H1 (cell line): ENCODE data around the gene KLHL29. TPM values are rescaled to one million over a fixed set of nuclear protein-coding genes. Genes with fewer than 3 reads are reported as not detected.

Experiments
- E2F6 ChIP-seq: IDR thresholded peaks from 2 replicates; pipeline ENCODE4 v1.6.1; 2012; ENCODE audit warnings: inconsistent platforms
- RAD21 ChIP-seq, 2 experiments: IDR thresholded peaks in 1 of 2; conservative IDR thresholded peaks in 1 of 2; 2 replicates each; pipeline ENCODE4 v1.6.1; 2011; ENCODE audit warnings: low read depth in 2 of 2, low read length in 2 of 2, improper control_type of control experiment in 1 of 2, inconsistent platforms in 1 of 2, mild to moderate bottlenecking in 1 of 2, moderate library complexity in 1 of 2
- polyA plus RNA-seq, 7 experiments: library from polyadenylated mRNA; depleted of rRNA in 3 of 7; stranded (reverse) in 5 of 7; unstranded in 2 of 7; fragments of >200 nt in 5 of 7; fragments of 200-250 nt in 2 of 7; gene quantifications; 1 replicate in 5 of 7; 2 replicates in 1 of 7; 4 replicates in 1 of 7; pipeline versions ENCODE4 v1.2.1 to v1.2.3, GENCODE V29; 2011 to 2013; ENCODE audit warnings: missing spikeins in 2 of 7, mixed read lengths in 2 of 7
- total RNA-seq: library from RNA; stranded (reverse); fragmentation: NEBNext Ultra II Directional; extraction: Animal tissue kit (Norgen Biotek cat#: 25700); gene quantifications from 2 replicates; pipeline ENCODE4 v1.2.1, GENCODE V29; 2021

Gene KLHL29
- total and polyA plus RNA-seq, 2 of the 8 experiments (the other 6 are each of a cell fraction or from before 2014, with no cell fraction given): 1.1 to 4.7 TPM

GRCh38 chr2:23585273-23586170 lies 200.5 kb downstream of the KLHL29 start (continued):
- TF ChIP-seq RAD21 (IDR thresholded peaks at IDR 0.05 in 1 of 2, conservative IDR thresholded peaks at IDR 0.05 in 1 of 2; ENCODE audit: low read depth in 2 of 2, low read length in 2 of 2) (no peak), E2F6 (no peak)
